Activated B cell treated with CpG ODN at 0.5 μM for 24 hours (primary cell): ENCODE results near the gene LRRC4B. TPM values are rescaled to one million over a fixed set of nuclear protein-coding genes. Genes with fewer than 3 reads are reported as not detected.

Source experiments
- ATAC-seq: fragments of 200-7000 bp; cut with Tn5 transposase; one replicate; pipeline ENCODE4 v1.10.0; 2021; ENCODE audit warnings: low read depth, mild to moderate bottlenecking, moderate library complexity
- CTCF ChIA-PET: fragments of 350-600 bp; sonication (Branson Sonifier 250); formaldehyde crosslinking; loops from one replicate; lab custom pipeline; 2021; ENCODE audit warnings: antibody characterized with exemption; lab: Charles Lee
- POLR2A ChIA-PET: fragments of 350-600 bp; sonication (Branson Sonifier 250); formaldehyde crosslinking; loops from one replicate; lab custom pipeline; 2021; ENCODE audit warnings: antibody characterized with exemption; lab: Charles Lee
- DNase-seq: peaks from one replicate; pipeline ENCODE4 v3.0.0; 2022
- H3K27ac Mint-ChIP-seq: one replicate; pipeline ENCODE4 v1.8.0; 2020; ENCODE audit warnings: mixed read lengths
- H3K27me3 Mint-ChIP-seq: one replicate; pipeline ENCODE4 v1.8.0; 2021; ENCODE audit warnings: mixed read lengths
- H3K36me3 Mint-ChIP-seq: one replicate; pipeline ENCODE4 v1.8.0; 2021; ENCODE audit warnings: low read depth, mixed read lengths
- H3K4me1 Mint-ChIP-seq: one replicate; pipeline ENCODE4 v1.8.0; 2021; ENCODE audit warnings: mixed read lengths
- H3K4me3 Mint-ChIP-seq: one replicate; pipeline ENCODE4 v1.8.0; 2020; ENCODE audit warnings: mild to moderate bottlenecking, mixed read lengths
- H3K9me3 Mint-ChIP-seq: one replicate; pipeline ENCODE4 v1.8.0; 2020; ENCODE audit warnings: mixed read lengths
- CTCF ChIP-seq: fragments of 200-600 bp; IDR thresholded peaks from one replicate; pipeline ENCODE4 v1.8.0; 2022; ENCODE audit warnings: antibody characterized with exemption, mild to moderate bottlenecking
- intact Hi-C: fragments of 100-400 bp; cut with micrococcal nuclease; formaldehyde crosslinking; loops from one replicate; pipeline ENCODE4 v1.15.1; 2024
- total RNA-seq: library from RNA; stranded (reverse); gene quantifications from 2 replicates; pipeline ENCODE4 v1.2.3, GENCODE V29; 2022

Gene LRRC4B
- total RNA-seq, 1 donor from 2014 or later = not detected

- Mint-ChIP-seq H3K36me3 (no peaks in the 10 kb centered on the region), H3K27me3 (peaks cover 50% of the 10 kb centered on the region), H3K27ac (no peak overlapping the region), H3K4me1 (peaks cover 14% of the 10 kb centered on the region), H3K9me3 (no peaks in the 10 kb centered on the region), H3K4me3 (no peak overlapping the region)
- no peak for TF ChIP-seq CTCF
- intact Hi-C loops = no loop called here
- POLR2A ChIA-PET = no interaction called here
- CTCF ChIA-PET = no interaction called here
- ATAC-seq (no peak), DNase-seq (no peak)
These were observed 2.0 kb downstream of the LRRC4B start for GRCh38 chr19:50565984-50566903.

GRCh38 chr19:50564229-50565105, 3.8 kb downstream of the LRRC4B start:
- peaks cover 51% of the 10 kb centered on the region for H3K27me3 Mint-ChIP-seq
- ATAC-seq (no peak), DNase-seq (no peak)
- ChIA-PET POLR2A (no interaction called here), CTCF (no interaction called here)
- H3K27ac Mint-ChIP-seq = no peak overlapping the region
- no peak overlapping the region for H3K4me3 Mint-ChIP-seq
- peaks cover 14% of the 10 kb centered on the region for H3K4me1 Mint-ChIP-seq
- H3K36me3 Mint-ChIP-seq = no peaks in the 10 kb centered on the region
- TF ChIP-seq CTCF = no peak
- no peaks in the 10 kb centered on the region for H3K9me3 Mint-ChIP-seq
- intact Hi-C loops = no loop called here

- no peaks in the 10 kb centered on the region for H3K9me3 Mint-ChIP-seq
- no peak for DNase-seq
- intact Hi-C loops = no loop called here
- TF ChIP-seq CTCF = no peak
- H3K27ac Mint-ChIP-seq = no peak overlapping the region
- H3K4me1 Mint-ChIP-seq = peaks cover 14% of the 10 kb centered on the region
- ChIA-PET POLR2A (no interaction called here), CTCF (no interaction called here)
- no peaks in the 10 kb centered on the region for H3K36me3 Mint-ChIP-seq
- peaks cover 46% of the 10 kb centered on the region for H3K27me3 Mint-ChIP-seq
- H3K4me3 Mint-ChIP-seq = no peak overlapping the region
- ATAC-seq = no peak
These were observed 4.6 kb downstream of the LRRC4B start for GRCh38 chr19:50563597-50563996.

- intact Hi-C loops = no loop called here
- Mint-ChIP-seq H3K36me3 (no peaks in the 10 kb centered on the region), H3K27me3 (peaks cover 50% of the 10 kb centered on the region), H3K9me3 (no peaks in the 10 kb centered on the region), H3K27ac (no peak overlapping the region), H3K4me1 (peaks cover 14% of the 10 kb centered on the region), H3K4me3 (no peak overlapping the region)
- POLR2A ChIA-PET = no interaction called here
- DNase-seq (no peak), ATAC-seq (no peak)
- CTCF ChIA-PET = no interaction called here
- no peak for TF ChIP-seq CTCF
These were observed 5.2 kb downstream of the LRRC4B start for GRCh38 chr19:50562996-50563395.

GRCh38 chr19:50562329-50562728, 5.9 kb downstream of the LRRC4B start:
- H3K4me3 Mint-ChIP-seq = no peak overlapping the region
- ATAC-seq (no peak), DNase-seq (no peak)
- no peak overlapping the region for H3K27ac Mint-ChIP-seq
- no peaks in the 10 kb centered on the region for H3K36me3 Mint-ChIP-seq
- H3K4me1 Mint-ChIP-seq = peaks cover 14% of the 10 kb centered on the region
- H3K27me3 Mint-ChIP-seq = peaks cover 52% of the 10 kb centered on the region
- intact Hi-C loops = no loop called here
- no peaks in the 10 kb centered on the region for H3K9me3 Mint-ChIP-seq
- no peak for TF ChIP-seq CTCF
- ChIA-PET CTCF (no interaction called here), POLR2A (no interaction called here)
